ENCODE data around the gene SLC38A6.

Gene SLC38A6

GRCh38 chr14:60980811-60981632 is at the start of gene SLC38A6, which contains the start of gene TRMT5:
SLC38A6 (plus strand) TSS chr14:60981245; CDS start chr14:60981278, 33 bp downstream.
TRMT5 (minus strand) TSS chr14:60981079; CDS start chr14:60980973, 106 bp downstream.
- peak; percentile 90 for DNase-seq (ENCODE audit: low spot score)

GRCh38 chr14:60933920-60934655 is 47.0 kb upstream of the SLC38A6 start:
- DNase-seq (ENCODE audit: low spot score) = no peak

- DNase-seq (ENCODE audit: low spot score) = no peak
Measured at GRCh38 chr14:60935319-60935718, 45.7 kb upstream of the SLC38A6 start.

- DNase-seq (ENCODE audit: low spot score) = no peak
Measured at GRCh38 chr14:60943637-60944032, 37.4 kb upstream of the SLC38A6 start.

- DNase-seq (ENCODE audit: low spot score) = no peak
Measured at GRCh38 chr14:60944204-60944603, 36.8 kb upstream of the SLC38A6 start.

GRCh38 chr14:60945984-60946383 is 35.1 kb upstream of the SLC38A6 start:
- DNase-seq (ENCODE audit: low spot score) = no peak

GRCh38 chr14:60946773-60947172 is 34.3 kb upstream of the SLC38A6 start:
- no peak for DNase-seq (ENCODE audit: low spot score)

- no peak for DNase-seq (ENCODE audit: low spot score)
Measured at GRCh38 chr14:60951776-60952435, 29.1 kb upstream of the SLC38A6 start.

- no peak for DNase-seq (ENCODE audit: low spot score)
Measured at GRCh38 chr14:60956202-60956601, 24.8 kb upstream of the SLC38A6 start.

GRCh38 chr14:60956632-60957031 is 24.4 kb upstream of the SLC38A6 start:
- DNase-seq (ENCODE audit: low spot score) = no peak

- no peak for DNase-seq (ENCODE audit: low spot score)
Measured at GRCh38 chr14:60958146-60958545, 22.9 kb upstream of the SLC38A6 start.

- no peak for DNase-seq (ENCODE audit: low spot score)
Measured at GRCh38 chr14:60963761-60964160, 17.3 kb upstream of the SLC38A6 start.

- no peak for DNase-seq (ENCODE audit: low spot score)
Measured at GRCh38 chr14:60964904-60965303, 16.1 kb upstream of the SLC38A6 start.

- DNase-seq (ENCODE audit: low spot score) = no peak
Measured at GRCh38 chr14:60965402-60965801, 15.6 kb upstream of the SLC38A6 start.

GRCh38 chr14:60968099-60968498 is 12.9 kb upstream of the SLC38A6 start:
- no peak for DNase-seq (ENCODE audit: low spot score)

- no peak for DNase-seq (ENCODE audit: low spot score)
Measured at GRCh38 chr14:60968671-60969070, 12.4 kb upstream of the SLC38A6 start.

GRCh38 chr14:60970146-60970545 is 10.9 kb upstream of the SLC38A6 start:
- no peak for DNase-seq (ENCODE audit: low spot score)

- no peak for DNase-seq (ENCODE audit: low spot score)
Measured at GRCh38 chr14:60971271-60971670, 9.8 kb upstream of the SLC38A6 start.

- no peak for DNase-seq (ENCODE audit: low spot score)
Measured at GRCh38 chr14:60972295-60972694, 8.8 kb upstream of the SLC38A6 start.

- DNase-seq (ENCODE audit: low spot score) = no peak
Measured at GRCh38 chr14:60973070-60973469, 8.0 kb upstream of the SLC38A6 start.

GRCh38 chr14:60974090-60974651 is 6.9 kb upstream of the SLC38A6 start:
- no peak for DNase-seq (ENCODE audit: low spot score)

GRCh38 chr14:60975551-60975950 is 5.5 kb upstream of the SLC38A6 start:
- no peak for DNase-seq (ENCODE audit: low spot score)
